Thoracic aorta (tissue), 2 donors: ENCODE measurements around the gene LDHD. TPM values are rescaled to one million over a fixed set of nuclear protein-coding genes. Genes with fewer than 3 reads are reported as not detected.

Source experiments
- ATAC-seq: fragments of 150-250 bp; one replicate; pipeline ENCODE4 v1.8.0; 2017; ENCODE audit warnings: low read depth; ENCODE audit not compliant: insufficient number of reproducible peaks, low FRiP score
- DNase-seq: peaks from one replicate; pipeline ENCODE4 v3.0.0-alpha.2; 2020; ENCODE audit warnings: low spot score
- H3K27ac ChIP-seq, 2 donors: fragments of 200-600 bp; sonication (generic); 1 replicate in 1 of 2; 2 replicates in 1 of 2; pipeline ENCODE4 v1.5.1; 2016; ENCODE audit warnings: mild to moderate bottlenecking in 2 of 2, moderate library complexity in 2 of 2
- H3K27me3 ChIP-seq: fragments of 200-600 bp; sonication (generic); replicated peaks from 2 replicates; pipeline ENCODE4 v1.6.0; 2016; ENCODE audit warnings: mild to moderate bottlenecking; ENCODE audit not compliant: insufficient read depth
- H3K36me3 ChIP-seq: fragments of 200-600 bp; sonication (generic); one replicate; pipeline ENCODE4 v1.5.1; 2016
- H3K4me1 ChIP-seq, 2 donors: fragments of 200-600 bp; sonication (generic); 1 replicate in 1 of 2; 2 replicates in 1 of 2; pipeline versions ENCODE4 v1.5.1 to v1.6.0; 2016; ENCODE audit warnings: low read depth in 2 of 2, mild to moderate bottlenecking in 1 of 2; ENCODE audit not compliant: control insufficient read depth in 1 of 2
- H3K4me3 ChIP-seq: fragments of 200-600 bp; sonication (generic); 2 replicates; pipeline ENCODE4 v1.5.1; 2016; ENCODE audit warnings: mild to moderate bottlenecking
- H3K9me3 ChIP-seq: fragments of 200-600 bp; sonication (generic); 2 replicates; pipeline ENCODE4 v1.5.1; 2016
- CTCF ChIP-seq: fragments of 200-600 bp; sonication (generic); IDR thresholded peaks from one replicate; pipeline ENCODE4 v1.5.1; 2019; ENCODE audit warnings: antibody characterized with exemption
- total RNA-seq, 2 donors: library from RNA; depleted of rRNA; stranded (reverse); fragments of >200 nt; gene quantifications; one replicate each; pipeline versions ENCODE4 v1.1.0 to v1.2.3, GENCODE V29; 2016

The LDHD gene
- total RNA-seq, 2 donors from 2014 or later: 7.2 to 14.1 TPM

GRCh38 chr16:75066861-75067447, 49.6 kb downstream of the LDHD start:
- Histone ChIP-seq H3K36me3 (no peaks in the 10 kb centered on the region), H3K9me3 (no peaks in the 10 kb centered on the region), H3K4me1 (peaks cover 0 to 16% of the 10 kb centered on the region in 2 donors), H3K27ac (no peak overlapping the region), H3K4me3 (no peak overlapping the region), H3K27me3 (no peaks in the 10 kb centered on the region)
- TF ChIP-seq CTCF: no peak
- no peak for ATAC-seq
- DNase-seq: no peak

DNA sequence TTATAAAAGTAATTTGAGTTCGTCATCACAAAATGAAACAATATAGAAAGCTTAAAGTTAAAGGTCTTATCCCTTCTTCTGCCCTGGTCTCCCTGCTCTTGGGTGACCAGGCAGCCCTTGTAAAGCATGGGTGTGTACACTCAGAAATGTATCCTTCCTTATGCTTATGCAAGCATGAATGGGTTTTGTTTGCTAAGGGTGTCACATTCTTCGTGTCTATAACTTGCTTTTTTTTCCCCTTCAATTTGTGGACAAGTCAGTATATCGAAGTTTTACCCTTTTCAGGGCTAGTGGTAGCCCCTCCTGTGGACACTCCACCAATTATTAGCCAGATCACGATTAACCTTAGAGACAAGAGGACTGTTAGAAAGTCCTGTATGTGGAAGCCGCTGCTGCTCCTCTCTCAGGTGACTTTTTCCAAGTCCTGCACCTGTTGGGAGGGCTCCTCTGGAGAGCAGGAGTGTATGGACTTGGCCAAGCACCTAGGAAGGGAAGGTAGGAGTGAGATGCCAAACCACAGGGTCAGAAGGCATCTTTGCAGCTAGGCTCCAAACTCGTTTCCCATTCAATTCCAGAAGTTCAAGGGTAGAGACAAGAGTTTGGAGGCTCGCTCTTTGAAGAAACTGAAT, 50.9 kb downstream of the LDHD start:
- ATAC-seq (no peak), DNase-seq (no peak)
- no peaks in the 10 kb centered on the region for H3K27me3 ChIP-seq
- no peak overlapping the region for H3K27ac ChIP-seq
- TF ChIP-seq CTCF: no peak
- H3K36me3 ChIP-seq: no peaks in the 10 kb centered on the region
- no peaks in the 10 kb centered on the region for H3K9me3 ChIP-seq
- H3K4me1 ChIP-seq: peaks cover 0 to 19% of the 10 kb centered on the region in 2 donors
- H3K4me3 ChIP-seq: no peak overlapping the region

- Histone ChIP-seq H3K36me3 (no peaks in the 10 kb centered on the region), H3K27ac (no peak overlapping the region), H3K4me1 (peaks cover 0 to 15% of the 10 kb centered on the region in 2 donors), H3K4me3 (no peak overlapping the region), H3K9me3 (no peaks in the 10 kb centered on the region), H3K27me3 (no peaks in the 10 kb centered on the region)
- no peak for DNase-seq
- no peak for TF ChIP-seq CTCF
- no peak for ATAC-seq
Measured at GRCh38 chr16:75065149-75065505, 51.5 kb downstream of the LDHD start.

GRCh38 chr16:75064403-75065148, 52.0 kb downstream of the LDHD start:
- no peaks in the 10 kb centered on the region for H3K36me3 ChIP-seq
- TF ChIP-seq CTCF: no peak
- no peak overlapping the region for H3K27ac ChIP-seq
- H3K27me3 ChIP-seq: no peaks in the 10 kb centered on the region
- H3K9me3 ChIP-seq: no peaks in the 10 kb centered on the region
- no peak overlapping the region for H3K4me3 ChIP-seq
- no peak for DNase-seq
- peaks cover 0 to 14% of the 10 kb centered on the region in 2 donors for H3K4me1 ChIP-seq
- ATAC-seq: no peak

DNA sequence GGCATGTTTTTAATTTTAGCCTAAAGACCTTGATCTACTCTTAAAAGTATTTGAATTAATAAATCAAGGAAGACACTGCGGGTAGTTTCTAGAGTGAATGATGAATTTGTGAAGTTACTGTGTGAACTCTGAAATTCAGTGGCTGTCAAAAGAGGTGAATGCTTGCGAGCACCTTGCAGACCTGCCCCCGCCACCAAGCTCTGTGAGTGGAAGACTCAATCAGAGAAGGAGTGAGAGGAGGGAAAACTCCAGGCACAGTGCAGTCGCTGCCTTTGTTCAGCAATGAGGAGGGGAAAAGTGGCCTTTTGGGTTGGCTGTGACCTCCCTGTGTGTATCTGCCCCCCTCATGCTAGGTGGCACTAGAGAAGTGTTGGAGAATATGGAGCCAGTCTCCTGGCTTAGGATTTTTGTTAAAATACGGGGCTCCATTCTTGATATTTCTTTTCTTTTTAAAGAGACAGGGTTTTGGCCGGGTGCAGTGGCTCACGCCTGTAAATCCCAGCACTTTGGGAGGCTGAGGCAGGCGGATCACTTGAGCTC, 53.0 kb downstream of the LDHD start:
- Histone ChIP-seq H3K36me3 (no peaks in the 10 kb centered on the region), H3K4me3 (no peak overlapping the region), H3K27me3 (no peaks in the 10 kb centered on the region), H3K4me1 (peaks cover 0 to 14% of the 10 kb centered on the region in 2 donors), H3K9me3 (no peaks in the 10 kb centered on the region), H3K27ac (no peak overlapping the region)
- no peak for TF ChIP-seq CTCF
- DNase-seq (no peak), ATAC-seq (no peak)
